Measurements from ENCODE around the gene ADAMTS17. TPM values are rescaled to one million over a fixed set of nuclear protein-coding genes. Genes with fewer than 3 reads are reported as not detected.

ADAMTS17 gene
- total RNA-seq, 1 experiment from 2014 or later: 1.8 TPM

- Mint-ChIP-seq H3K9me3 (peaks cover 9% of the 10 kb centered on the region), H3K27me3 (ENCODE audit: low read depth) (peaks cover 12% of the 10 kb centered on the region), H3K27ac (no peak overlapping the region), H3K4me3 (no peak overlapping the region), H3K36me3 (no peaks in the 10 kb centered on the region), H3K4me1 (peaks cover 5% of the 10 kb centered on the region; the same call in 1 of the 2 replicates)
- DNase-seq (ENCODE audit: low spot score) (no peak), ATAC-seq (no peak)
- POLR2A ChIA-PET: no interaction called here
- CTCF ChIA-PET: no interaction called here
- TF ChIP-seq ZNF423 (CRISPR knock-in tag; IDR thresholded peaks at IDR 0.05) (no peak), NR2C2 (CRISPR knock-in tag; IDR thresholded peaks at IDR 0.05) (no peak), TEAD1 (CRISPR knock-in tag; IDR thresholded peaks at IDR 0.05) (no peak), ZNF121 (CRISPR knock-in tag; IDR thresholded peaks at IDR 0.05) (no peak), GTF2I (CRISPR knock-in tag; conservative IDR thresholded peaks at IDR 0.05) (no peak), TEAD4 (CRISPR knock-in tag; IDR thresholded peaks at IDR 0.05) (no peak), NR3C1 (CRISPR knock-in tag; conservative IDR thresholded peaks at IDR 0.05; ENCODE audit: low read depth) (no peak), PREB (CRISPR knock-in tag; IDR thresholded peaks at IDR 0.05; ENCODE audit: borderline replicate concordance) (no peak), ZMAT4 (CRISPR knock-in tag; IDR thresholded peaks at IDR 0.05) (no peak), PRDM15 (CRISPR knock-in tag; IDR thresholded peaks at IDR 0.05) (no peak), OVOL2 (CRISPR knock-in tag; IDR thresholded peaks at IDR 0.05; ENCODE audit: borderline replicate concordance) (no peak), CDX4 (CRISPR knock-in tag; IDR thresholded peaks at IDR 0.05; ENCODE audit: borderline replicate concordance) (no peak), HMGA2 (CRISPR knock-in tag; IDR thresholded peaks at IDR 0.05) (no peak), EMX1 (CRISPR knock-in tag; IDR thresholded peaks at IDR 0.05) (no peak), CBFB (CRISPR knock-in tag; IDR thresholded peaks at IDR 0.05; ENCODE audit: low read depth) (no peak), TCF7 (CRISPR knock-in tag; IDR thresholded peaks at IDR 0.05; ENCODE audit: low read depth) (no peak)
Observed at GRCh38 chr15:99958426-99959097, 383.2 kb downstream of the ADAMTS17 start.

GRCh38 chr15:99957642-99958013 is 384.1 kb downstream of the ADAMTS17 start:
- H3K27me3 Mint-ChIP-seq (ENCODE audit: low read depth): peaks cover 12% of the 10 kb centered on the region
- DNase-seq (ENCODE audit: low spot score) (no peak), ATAC-seq (no peak)
- peaks cover 5% of the 10 kb centered on the region; the same call in 1 of the 2 replicates for H3K4me1 Mint-ChIP-seq
- POLR2A ChIA-PET: no interaction called here
- CTCF ChIA-PET: no interaction called here
- no peak overlapping the region for H3K4me3 Mint-ChIP-seq
- H3K27ac Mint-ChIP-seq: no peak overlapping the region
- no peaks in the 10 kb centered on the region for H3K36me3 Mint-ChIP-seq
- peaks cover 6% of the 10 kb centered on the region for H3K9me3 Mint-ChIP-seq
- no peak for TF ChIP-seq CREM (CRISPR knock-in tag; IDR thresholded peaks at IDR 0.05)
- TF ChIP-seq JUN (CRISPR knock-in tag; IDR thresholded peaks at IDR 0.05): no peak
- TF ChIP-seq ARID4B (CRISPR knock-in tag; IDR thresholded peaks at IDR 0.05; ENCODE audit: borderline replicate concordance): no peak
- TF ChIP-seq ZNF317 (CRISPR knock-in tag; IDR thresholded peaks at IDR 0.05; ENCODE audit: borderline replicate concordance, low read depth): no peak
- no peak for TF ChIP-seq ZNF512 (CRISPR knock-in tag; IDR thresholded peaks at IDR 0.05; ENCODE audit: borderline replicate concordance)
- no peak for TF ChIP-seq ZNF423 (CRISPR knock-in tag; IDR thresholded peaks at IDR 0.05)
- TF ChIP-seq ZNF219 (CRISPR knock-in tag; IDR thresholded peaks at IDR 0.05; ENCODE audit: borderline replicate concordance): no peak
- no peak for TF ChIP-seq GTF2I (CRISPR knock-in tag; conservative IDR thresholded peaks at IDR 0.05)
- TF ChIP-seq SMAD4 (CRISPR knock-in tag; IDR thresholded peaks at IDR 0.05): no peak
